Measurements from ENCODE around the gene FLT4. TPM values are rescaled to one million over a fixed set of nuclear protein-coding genes. Genes with fewer than 3 reads are reported as not detected.

The FLT4 gene
- total RNA-seq, 1 experiment from 2014 or later: 6.3 TPM

- H2BK15ac ChIP-seq (ENCODE audit: low read depth, low read length): no peak overlapping the region
- H2BK5ac ChIP-seq (ENCODE audit: insufficient read length, low read length): no peak overlapping the region
- H4K91ac ChIP-seq (ENCODE audit: insufficient read length, low read depth, low read length): no peak overlapping the region
- H2AFZ ChIP-seq (ENCODE audit: low read length): no peak overlapping the region
- H3K4me2 ChIP-seq (ENCODE audit: insufficient read depth, insufficient read length, low read length): no peak overlapping the region
- no CpG with 5 or more reads among the region's 19 CpGs for WGBS (ENCODE audit: extremely low coverage, insufficient read length, low lambda C conversion rate)
- no peak overlapping the region for H3K9ac ChIP-seq (ENCODE audit: extremely low read depth, insufficient read length, low read length)
- H2BK12ac ChIP-seq (ENCODE audit: insufficient read length, low read depth, low read length): no peak overlapping the region
- H3K79me1 ChIP-seq (ENCODE audit: insufficient read depth, low read depth, low read length, poor library complexity, severe bottlenecking): no peaks in the 10 kb centered on the region
- no peak overlapping the region for H3T11ph ChIP-seq (ENCODE audit: low read length)
- no peak overlapping the region for H4K5ac ChIP-seq (ENCODE audit: insufficient read length, low read depth, low read length)
- Mint-ChIP-seq H3K27ac (no peak overlapping the region), H3K4me1 (peaks cover 3 to 9% of the 10 kb centered on the region in 2 experiments; a peak in 3 of 4 replicates), H3K9me3 (no peaks in the 10 kb centered on the region), H3K36me3 (ENCODE audit: insufficient read depth in 1 of 3, low read depth in 3 of 3) (peaks cover 0 to 4% (median 0%) of the 10 kb centered on the region in 3 experiments; a peak in 1 of 7 replicates), H3K4me3 (no peak overlapping the region), H3K27me3 (ENCODE audit: low read depth) (peaks cover 53% of the 10 kb centered on the region)
- H3K27ac ChIP-seq (ENCODE audit: insufficient read length, low read depth, low read length): no peak overlapping the region
- H3K79me2 ChIP-seq (ENCODE audit: insufficient read depth, low read length): no peaks in the 10 kb centered on the region
- H3K4ac ChIP-seq (ENCODE audit: low read depth, low read length): no peak overlapping the region
- no peak overlapping the region for H2BK120ac ChIP-seq (ENCODE audit: low read depth, low read length, poor library complexity, severe bottlenecking)
- H3K18ac ChIP-seq (ENCODE audit: insufficient read length, low read depth, low read length): no peak overlapping the region
- H3K14ac ChIP-seq (ENCODE audit: insufficient read depth, low read length): no peak overlapping the region; the same call in 1 of the 2 replicates
- H3K23ac ChIP-seq (ENCODE audit: insufficient read length, low read depth, low read length): no peak overlapping the region
- H3K56ac ChIP-seq (ENCODE audit: insufficient read length, low read depth, low read length): no peak overlapping the region
- no peak overlapping the region for H4K8ac ChIP-seq (replicated peaks; ENCODE audit: insufficient read length, low read depth, low read length)
- no peaks in the 10 kb centered on the region for H4K20me1 ChIP-seq (ENCODE audit: control insufficient read depth, insufficient read depth, insufficient read length)
- H3K23me2 ChIP-seq (ENCODE audit: insufficient read length, low read depth, low read length, poor library complexity, severe bottlenecking): peaks cover 10% of the 10 kb centered on the region
- H3K4me1 ChIP-seq (ENCODE audit: insufficient read depth, low read length): no peaks in the 10 kb centered on the region
- no peak overlapping the region for H2AK5ac ChIP-seq (ENCODE audit: insufficient read length, low read length)
- DNase-seq: no peak
- no peak overlapping the region for H2BK20ac ChIP-seq (ENCODE audit: low read depth, low read length, poor library complexity, severe bottlenecking)
- H3K9me3 ChIP-seq (ENCODE audit: control insufficient read depth, low read depth, low read length): no peaks in the 10 kb centered on the region
- H3K27me3 ChIP-seq (ENCODE audit: insufficient read depth, low read length): peaks cover 25% of the 10 kb centered on the region
- no peak for TF ChIP-seq CTCF (conservative IDR thresholded peaks at IDR 0.05)
These were observed 55.8 kb downstream of the FLT4 start for GRCh38 chr5:180593446-180594206.

Data from H9 (cell line).